H9 (cell line): Measurements from ENCODE around the gene ZFPM1. TPM values are rescaled to one million over a fixed set of nuclear protein-coding genes. Genes with fewer than 3 reads are reported as not detected.

Experiments used
- DNase-seq: peaks from one replicate; pipeline ENCODE4 v3.0.0-alpha.2; 2017
- H2AFZ ChIP-seq: one replicate; pipeline ENCODE4 v1.6.1; 2013; ENCODE audit warnings: mild to moderate bottlenecking, low read length, control low read depth, moderate library complexity
- H2AK5ac ChIP-seq: 2 replicates; pipeline ENCODE4 v1.6.1; 2013; ENCODE audit warnings: low read length, control low read depth, mixed read lengths; ENCODE audit not compliant: insufficient read length
- H2BK120ac ChIP-seq: one replicate; pipeline ENCODE4 v1.6.1; 2013; ENCODE audit warnings: low read depth, mild to moderate bottlenecking, low read length, control low read depth, inconsistent platforms; ENCODE audit not compliant: poor library complexity, severe bottlenecking
- H2BK12ac ChIP-seq: 2 replicates; pipeline ENCODE4 v1.6.1; 2013; ENCODE audit warnings: low read length, control low read depth, mixed read lengths, low read depth; ENCODE audit not compliant: insufficient read length
- H2BK15ac ChIP-seq: 2 replicates; pipeline ENCODE4 v1.6.1; 2013; ENCODE audit warnings: low read depth, low read length, control low read depth
- H2BK20ac ChIP-seq: one replicate; pipeline ENCODE4 v1.6.1; 2013; ENCODE audit warnings: low read depth, mild to moderate bottlenecking, low read length, control low read depth, inconsistent platforms; ENCODE audit not compliant: poor library complexity, severe bottlenecking
- H2BK5ac ChIP-seq: 2 replicates; pipeline ENCODE4 v1.6.1; 2013; ENCODE audit warnings: low read length, control low read depth, mixed read lengths; ENCODE audit not compliant: insufficient read length
- H3K14ac ChIP-seq: 2 replicates; pipeline ENCODE4 v1.6.1; 2013; ENCODE audit warnings: low read length, control low read depth; ENCODE audit not compliant: insufficient read depth
- H3K18ac ChIP-seq: 2 replicates; pipeline ENCODE4 v1.6.1; 2013; ENCODE audit warnings: low read depth, mild to moderate bottlenecking, mixed read lengths, low read length, control low read depth; ENCODE audit not compliant: insufficient read length
- H3K23ac ChIP-seq: 2 replicates; pipeline ENCODE4 v1.6.1; 2013; ENCODE audit warnings: low read length, control low read depth, mixed read lengths, low read depth; ENCODE audit not compliant: insufficient read length
- H3K23me2 ChIP-seq: 2 replicates; pipeline ENCODE4 v1.6.1; 2013; ENCODE audit warnings: low read depth, mild to moderate bottlenecking, mixed read lengths, low read length, control low read depth; ENCODE audit not compliant: insufficient read length, poor library complexity, severe bottlenecking
- H3K27ac ChIP-seq: 2 replicates; pipeline ENCODE4 v1.5.1; 2013; ENCODE audit warnings: low read length, control low read depth, mixed read lengths, low read depth; ENCODE audit not compliant: insufficient read length
- H3K27me3 ChIP-seq: 2 replicates; pipeline ENCODE4 v1.6.1; 2013; ENCODE audit warnings: low read length, control low read depth, inconsistent platforms; ENCODE audit not compliant: insufficient read depth
- H3K4ac ChIP-seq: 2 replicates; pipeline ENCODE4 v1.6.1; 2013; ENCODE audit warnings: low read depth, mild to moderate bottlenecking, control low read depth, inconsistent platforms, low read length, moderate library complexity
- H3K4me1 ChIP-seq: 2 replicates; pipeline ENCODE4 v1.6.1; 2013; ENCODE audit warnings: low read length, control low read depth, inconsistent platforms; ENCODE audit not compliant: insufficient read depth
- H3K4me2 ChIP-seq: 2 replicates; pipeline ENCODE4 v1.6.1; 2013; ENCODE audit warnings: low read length, control low read depth, mixed read lengths; ENCODE audit not compliant: insufficient read length, insufficient read depth
- H3K56ac ChIP-seq: 2 replicates; pipeline ENCODE4 v1.6.1; 2013; ENCODE audit warnings: low read depth, mild to moderate bottlenecking, mixed read lengths, low read length, control low read depth; ENCODE audit not compliant: insufficient read length
- H3K79me1 ChIP-seq: 2 replicates; pipeline ENCODE4 v1.6.1; 2013; ENCODE audit warnings: low read depth, mild to moderate bottlenecking, moderate library complexity, low read length, control low read depth, inconsistent platforms; ENCODE audit not compliant: insufficient read depth, poor library complexity, severe bottlenecking
- H3K79me2 ChIP-seq: 2 replicates; pipeline ENCODE4 v1.6.1; 2013; ENCODE audit warnings: low read length, control low read depth, inconsistent platforms; ENCODE audit not compliant: insufficient read depth
- H3K9ac ChIP-seq: 2 replicates; pipeline ENCODE4 v1.6.1; 2013; ENCODE audit warnings: low read length, control low read depth, mixed read lengths; ENCODE audit not compliant: insufficient read length; ENCODE audit errors: extremely low read depth
- H3K9me3 ChIP-seq: one replicate; pipeline ENCODE4 v1.6.1; 2013; ENCODE audit warnings: low read depth, low read length, inconsistent platforms; ENCODE audit not compliant: control insufficient read depth
- H3T11ph ChIP-seq: one replicate; pipeline ENCODE4 v1.6.1; 2013; ENCODE audit warnings: mild to moderate bottlenecking, low read length, control low read depth, inconsistent platforms
- H4K20me1 ChIP-seq: one replicate; pipeline ENCODE4 v1.6.1; 2013; ENCODE audit not compliant: control insufficient read depth, insufficient read length, insufficient read depth
- H4K5ac ChIP-seq: 2 replicates; pipeline ENCODE4 v1.6.1; 2013; ENCODE audit warnings: low read depth, mild to moderate bottlenecking, mixed read lengths, low read length, control low read depth; ENCODE audit not compliant: insufficient read length
- H4K8ac ChIP-seq: replicated peaks from 2 replicates; pipeline ENCODE4 v1.6.1; 2013; ENCODE audit warnings: low read length, control low read depth, mixed read lengths, low read depth; ENCODE audit not compliant: insufficient read length
- H4K91ac ChIP-seq: 2 replicates; pipeline ENCODE4 v1.6.1; 2013; ENCODE audit warnings: low read depth, mild to moderate bottlenecking, moderate library complexity, mixed read lengths, low read length, control low read depth; ENCODE audit not compliant: insufficient read length
- H3K27ac Mint-ChIP-seq, 3 experiments: 2 replicates in 2 of 3; 3 replicates in 1 of 3; pipeline ENCODE4 v1.8.0; 2020 to 2021; ENCODE audit warnings: mixed read lengths in 3 of 3, mild to moderate bottlenecking in 1 of 3, moderate library complexity in 1 of 3
- H3K27me3 Mint-ChIP-seq: 2 replicates; pipeline ENCODE4 v1.8.0; 2021; ENCODE audit warnings: low read depth, mild to moderate bottlenecking, moderate library complexity, mixed read lengths
- H3K36me3 Mint-ChIP-seq, 3 experiments: 2 replicates in 2 of 3; 3 replicates in 1 of 3; pipeline ENCODE4 v1.8.0; 2020 to 2021; ENCODE audit warnings: low read depth in 3 of 3, mixed read lengths in 3 of 3; ENCODE audit not compliant: insufficient read depth in 1 of 3
- H3K4me1 Mint-ChIP-seq, 2 experiments: 2 replicates each; pipeline ENCODE4 v1.8.0; 2020; ENCODE audit warnings: mixed read lengths in 2 of 2
- H3K4me3 Mint-ChIP-seq, 2 experiments: 2 replicates in 1 of 2; 3 replicates in 1 of 2; pipeline ENCODE4 v1.8.0; 2020 to 2021; ENCODE audit warnings: mild to moderate bottlenecking in 2 of 2, mixed read lengths in 2 of 2, moderate library complexity in 1 of 2
- H3K9me3 Mint-ChIP-seq, 2 experiments: 2 replicates in 1 of 2; 3 replicates in 1 of 2; pipeline ENCODE4 v1.8.0; 2020; ENCODE audit warnings: mild to moderate bottlenecking in 2 of 2, mixed read lengths in 2 of 2, moderate library complexity in 1 of 2
- WGBS: extraction: QIAGEN DNeasy Blood & Tissue Kit; methylation state at CpG from one replicate; pipeline ENCODE4 v1.1.7; 2013; ENCODE audit warnings: missing lambda C conversion rate, low lambda C conversion rate, mixed read lengths; ENCODE audit not compliant: insufficient read length; ENCODE audit errors: extremely low coverage; 5-methylcytosine and 5-hydroxymethylcytosine counted together
- total RNA-seq: library from RNA; stranded (reverse); gene quantifications from 2 replicates; pipeline ENCODE4 v1.2.1, GENCODE V29; 2021
- TF ChIP-seq, protein P1 (sequence below): fragments of 200-600 bp; sonication (generic); conservative IDR thresholded peaks from 3 replicates; pipeline ENCODE4 v1.8.0; 2021; ENCODE audit warnings: antibody characterized with exemption, mild to moderate bottlenecking

The ZFPM1 gene
- total RNA-seq, 1 experiment from 2014 or later: 3.6 TPM

DNA sequence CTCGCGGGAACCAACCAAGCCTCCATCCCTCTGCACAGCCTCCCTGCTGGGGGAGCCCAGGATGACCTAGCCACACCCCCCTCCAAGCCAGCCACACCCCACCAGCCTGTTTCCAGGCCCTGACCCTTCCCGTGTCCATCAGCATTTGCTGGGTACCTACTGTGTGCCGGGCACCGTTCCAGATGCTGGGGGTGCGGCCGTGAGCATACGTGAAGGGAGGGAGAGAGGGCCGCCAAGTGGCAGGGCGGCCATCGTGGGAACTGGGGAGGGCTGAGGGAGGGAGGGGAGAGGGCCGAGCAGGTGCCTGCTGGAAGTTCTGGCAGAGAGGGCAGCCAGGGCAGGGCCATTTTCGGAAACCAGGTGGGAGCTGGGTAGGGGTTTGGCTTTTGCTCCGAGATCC is 23.1 kb downstream of the ZFPM1 start:
- Histone ChIP-seq H3K23me2 (no peaks in the 10 kb centered on the region), H2BK15ac (no peak overlapping the region), H3K18ac (no peak overlapping the region), H3K79me2 (no peaks in the 10 kb centered on the region), H3K27me3 (no peaks in the 10 kb centered on the region), H3K56ac (no peak overlapping the region), H3K79me1 (no peaks in the 10 kb centered on the region), H4K91ac (no peak overlapping the region), H3K27ac (no peak overlapping the region), H3K9ac (no peak overlapping the region), H3K9me3 (no peaks in the 10 kb centered on the region), H3K14ac (no peak overlapping the region), H2AK5ac (no peak overlapping the region), H4K8ac (no peak overlapping the region), H2AFZ (no peak overlapping the region), H4K20me1 (no peaks in the 10 kb centered on the region), H4K5ac (no peak overlapping the region), H3K23ac (no peak overlapping the region), H2BK12ac (no peak overlapping the region), H2BK120ac (no peak overlapping the region), H3K4me2 (no peak overlapping the region), H3K4ac (no peak overlapping the region), H2BK5ac (no peak overlapping the region), H2BK20ac (no peak overlapping the region), H3T11ph (no peak overlapping the region), H3K4me1 (no peaks in the 10 kb centered on the region)
- Mint-ChIP-seq H3K9me3 (no peaks in the 10 kb centered on the region), H3K4me1 (peaks cover 6 to 22% of the 10 kb centered on the region in 2 experiments), H3K36me3 (no peaks in the 10 kb centered on the region), H3K27me3 (no peaks in the 10 kb centered on the region), H3K27ac (peak overlapping the region in 1 of 3 experiments; percentile 88; a peak in 1 of 7 replicates), H3K4me3 (no peak overlapping the region)
- no peak for DNase-seq
- TF ChIP-seq, protein P1, sequence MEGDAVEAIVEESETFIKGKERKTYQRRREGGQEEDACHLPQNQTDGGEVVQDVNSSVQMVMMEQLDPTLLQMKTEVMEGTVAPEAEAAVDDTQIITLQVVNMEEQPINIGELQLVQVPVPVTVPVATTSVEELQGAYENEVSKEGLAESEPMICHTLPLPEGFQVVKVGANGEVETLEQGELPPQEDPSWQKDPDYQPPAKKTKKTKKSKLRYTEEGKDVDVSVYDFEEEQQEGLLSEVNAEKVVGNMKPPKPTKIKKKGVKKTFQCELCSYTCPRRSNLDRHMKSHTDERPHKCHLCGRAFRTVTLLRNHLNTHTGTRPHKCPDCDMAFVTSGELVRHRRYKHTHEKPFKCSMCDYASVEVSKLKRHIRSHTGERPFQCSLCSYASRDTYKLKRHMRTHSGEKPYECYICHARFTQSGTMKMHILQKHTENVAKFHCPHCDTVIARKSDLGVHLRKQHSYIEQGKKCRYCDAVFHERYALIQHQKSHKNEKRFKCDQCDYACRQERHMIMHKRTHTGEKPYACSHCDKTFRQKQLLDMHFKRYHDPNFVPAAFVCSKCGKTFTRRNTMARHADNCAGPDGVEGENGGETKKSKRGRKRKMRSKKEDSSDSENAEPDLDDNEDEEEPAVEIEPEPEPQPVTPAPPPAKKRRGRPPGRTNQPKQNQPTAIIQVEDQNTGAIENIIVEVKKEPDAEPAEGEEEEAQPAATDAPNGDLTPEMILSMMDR: no peak
- no CpG with 5 or more reads among the region's 14 CpGs for WGBS
